Endothelial cell of umbilical vein (primary cell): ENCODE results near the gene RNF217. TPM values are rescaled to one million over a fixed set of nuclear protein-coding genes. Genes with fewer than 3 reads are reported as not detected.

Experiments
- BruUV-seq: library from RNA; stranded (reverse); fragments of 400-500 nt; replicated peaks from 2 replicates; lab custom pipeline; 2021; lab: Mats Ljungman, UMichigan
- CTCF ChIA-PET: fragments of 300-600, 350-600 bp; sonication (Branson Sonifier 250); formaldehyde crosslinking; loops from one replicate; lab custom pipeline; 2021; ENCODE audit warnings: antibody characterized with exemption, inconsistent platforms; lab: Charles Lee
- POLR2A ChIA-PET: fragments of 300-600, 350-600 bp; sonication (Branson Sonifier 250); formaldehyde crosslinking; loops from one replicate; lab custom pipeline; 2021; ENCODE audit warnings: antibody characterized with exemption, inconsistent platforms; lab: Charles Lee
- DNase-seq: peaks from one replicate; pipeline ENCODE4 v3.0.0-alpha.2; 2011; ENCODE audit warnings: low read depth, low spot score
- FAIRE-seq: peaks from 2 replicates; lab custom pipeline; 2011; peaks lifted over from hg19 to GRCh38; lab: Jason Lieb, UNC
- H2AFZ ChIP-seq: 2 replicates; pipeline ENCODE4 v1.6.0; 2012; ENCODE audit warnings: low read depth, low read length, control low read depth, inconsistent platforms
- H3K27ac ChIP-seq: 2 replicates; pipeline ENCODE4 v1.5.1; 2011; ENCODE audit warnings: low read depth, mild to moderate bottlenecking, control low read depth, low read length, moderate library complexity; ENCODE audit not compliant: insufficient read depth
- H3K27me3 ChIP-seq, 2 experiments: 2 replicates each; pipeline versions ENCODE4 v1.6.0 to v1.6.1; 2011; ENCODE audit warnings: low read length in 2 of 2, mixed read lengths in 1 of 2; ENCODE audit not compliant: control insufficient read depth in 2 of 2, insufficient read depth in 2 of 2
- H3K36me3 ChIP-seq, 2 experiments: 2 replicates in 1 of 2; 3 replicates in 1 of 2; pipeline ENCODE4 v1.5.1; 2011; ENCODE audit warnings: low read length in 2 of 2, mild to moderate bottlenecking in 1 of 2, moderate library complexity in 1 of 2; ENCODE audit not compliant: control insufficient read depth in 2 of 2, insufficient read depth in 2 of 2; ENCODE audit errors: extremely low read depth in 1 of 2
- H3K4me1 ChIP-seq: 3 replicates; pipeline ENCODE4 v1.5.1; 2011; ENCODE audit warnings: mild to moderate bottlenecking, low read length; ENCODE audit not compliant: control insufficient read depth, insufficient read depth; ENCODE audit errors: extremely low read depth
- H3K4me2 ChIP-seq: 2 replicates; pipeline ENCODE4 v1.6.1; 2011; ENCODE audit warnings: low read length, control low read depth, mixed read lengths; ENCODE audit not compliant: insufficient read depth
- H3K4me3 ChIP-seq, 3 experiments: fragments of 200-600 bp in 1 of 3; sonication (generic), shearing (Covaris generic) in 1 of 3; replicated peaks in 1 of 3; 2 replicates each; pipeline ENCODE4 v1.5.1; 2011 to 2016; ENCODE audit warnings: control low read depth in 3 of 3, low read length in 3 of 3, mild to moderate bottlenecking in 2 of 3, inconsistent platforms in 1 of 3, low read depth in 1 of 3, moderate library complexity in 1 of 3; ENCODE audit not compliant: insufficient read depth in 1 of 3
- H3K79me2 ChIP-seq: 2 replicates; pipeline ENCODE4 v1.6.0; 2012; ENCODE audit warnings: low read length, inconsistent platforms; ENCODE audit not compliant: control insufficient read depth, insufficient read depth
- H3K9ac ChIP-seq: replicated peaks from 2 replicates; pipeline ENCODE3; 2011; ENCODE audit warnings: low read length, control low read depth; ENCODE audit not compliant: insufficient read depth; ENCODE audit errors: extremely low read depth
- H3K9me1 ChIP-seq: replicated peaks from 3 replicates; pipeline ENCODE4 v1.6.0; 2011; ENCODE audit warnings: mild to moderate bottlenecking, low read length; ENCODE audit not compliant: control insufficient read depth, insufficient read depth; ENCODE audit errors: extremely low read depth
- H3K9me3 ChIP-seq: replicated peaks from 2 replicates; pipeline ENCODE4 v1.5.1; 2012; ENCODE audit warnings: low read length, inconsistent platforms; ENCODE audit not compliant: control insufficient read depth, insufficient read depth
- H4K20me1 ChIP-seq: replicated peaks from 2 replicates; pipeline ENCODE3; 2011; ENCODE audit warnings: mild to moderate bottlenecking, low read length; ENCODE audit not compliant: control insufficient read depth, insufficient read depth; ENCODE audit errors: extremely low read depth
- EZH2 ChIP-seq: IDR thresholded peaks from 2 replicates; pipeline ENCODE4 v1.6.1; 2012; ENCODE audit warnings: borderline replicate concordance, low read depth, mild to moderate bottlenecking, moderate library complexity, low read length, inconsistent platforms; ENCODE audit not compliant: severe bottlenecking
- FOS ChIP-seq: IDR thresholded peaks from 2 replicates; pipeline ENCODE4 v1.6.1; 2011; ENCODE audit warnings: mild to moderate bottlenecking, low read length, moderate library complexity, borderline replicate concordance; ENCODE audit not compliant: insufficient read depth
- GATA2 ChIP-seq: IDR thresholded peaks from 2 replicates; pipeline ENCODE4 v1.7.0; 2011; ENCODE audit warnings: low read depth, mild to moderate bottlenecking, moderate library complexity, mixed read lengths, low read length; ENCODE audit not compliant: insufficient read length, insufficient read depth
- JUN ChIP-seq: IDR thresholded peaks from 2 replicates; pipeline ENCODE4 v1.6.1; 2011; ENCODE audit warnings: borderline replicate concordance, low read depth; ENCODE audit not compliant: insufficient read length, insufficient read depth
- MAX ChIP-seq: IDR thresholded peaks from 2 replicates; pipeline ENCODE4 v1.6.1; 2011; ENCODE audit not compliant: insufficient read depth, insufficient read length
- MYC ChIP-seq: IDR thresholded peaks from one replicate; pipeline ENCODE4 v1.6.1; 2011; ENCODE audit warnings: mild to moderate bottlenecking, low read depth, low read length
- POLR2A ChIP-seq: IDR thresholded peaks from 2 replicates; pipeline ENCODE4 v1.6.1; 2012; ENCODE audit warnings: low read depth, mild to moderate bottlenecking, control low read depth, low read length
- POLR2AphosphoS5 ChIP-seq: IDR thresholded peaks from 2 replicates; pipeline ENCODE4 v1.6.1; 2012; ENCODE audit warnings: low read depth, mild to moderate bottlenecking, control low read depth, low read length, moderate library complexity; ENCODE audit not compliant: insufficient read depth
- dilution Hi-C: fragments of 300-500 bp; cut with MboI; formaldehyde crosslinking; loops from one replicate; pipeline ENCODE4 v1.15.0; 2019; ENCODE audit warnings: low sequenced_read_pairs; ENCODE audit not compliant: extremely low pct_ligation_motif_present
- intact Hi-C: fragments of 100-400 bp; cut with micrococcal nuclease; formaldehyde crosslinking; loops from one replicate; pipeline ENCODE4 v1.10.0; 2022
- polyA plus RNA-seq, 4 experiments: library from polyadenylated mRNA; depleted of rRNA in 3 of 4; stranded (reverse) in 3 of 4; unstranded in 1 of 4; fragments of >200 nt; gene quantifications; 2 replicates each; pipeline versions ENCODE4 v1.2.1 to v1.2.3, GENCODE V29; 2011 to 2012; ENCODE audit warnings: missing spikeins in 1 of 4
- total RNA-seq: library from RNA; stranded (reverse); gene quantifications from 2 replicates; pipeline ENCODE4 v1.2.3, GENCODE V29; 2021
- TF ChIP-seq, protein P1 (sequence below), 2 donors: IDR thresholded peaks; 1 replicate in 1 of 2; 2 replicates in 1 of 2; pipeline ENCODE4 v1.5.1; 2011; ENCODE audit warnings: low read length in 2 of 2, mild to moderate bottlenecking in 2 of 2, moderate library complexity in 2 of 2, control low read depth in 1 of 2, inconsistent platforms in 1 of 2, low read depth in 1 of 2; ENCODE audit not compliant: insufficient read depth in 1 of 2; ENCODE audit errors: extremely low read depth in 1 of 2

RNF217 gene
- total and polyA plus RNA-seq, 2 donors (not counting 3 experiments of a cell fraction or from before 2014, with no cell fraction given) = 8.8 to 32.5 TPM

GRCh38 chr6:125114248-125114858 lies 152.1 kb downstream of the RNF217 start:
- FAIRE-seq (peak; percentile 8), DNase-seq (peak; percentile 69)
- CTCF ChIA-PET = interaction anchor here (0.6 to 5.3 kb wide), 55 partner anchors 8 to 1312 kb away, joined by 3 to 259 read pairs (median 5); partner anchors contain the start of genes HDDC2, RNF217 and TPD52L1
- no peak for TF ChIP-seq MYC
- TF ChIP-seq GATA2 = no peak
- no peak for TF ChIP-seq JUN
- TF ChIP-seq, protein P1, sequence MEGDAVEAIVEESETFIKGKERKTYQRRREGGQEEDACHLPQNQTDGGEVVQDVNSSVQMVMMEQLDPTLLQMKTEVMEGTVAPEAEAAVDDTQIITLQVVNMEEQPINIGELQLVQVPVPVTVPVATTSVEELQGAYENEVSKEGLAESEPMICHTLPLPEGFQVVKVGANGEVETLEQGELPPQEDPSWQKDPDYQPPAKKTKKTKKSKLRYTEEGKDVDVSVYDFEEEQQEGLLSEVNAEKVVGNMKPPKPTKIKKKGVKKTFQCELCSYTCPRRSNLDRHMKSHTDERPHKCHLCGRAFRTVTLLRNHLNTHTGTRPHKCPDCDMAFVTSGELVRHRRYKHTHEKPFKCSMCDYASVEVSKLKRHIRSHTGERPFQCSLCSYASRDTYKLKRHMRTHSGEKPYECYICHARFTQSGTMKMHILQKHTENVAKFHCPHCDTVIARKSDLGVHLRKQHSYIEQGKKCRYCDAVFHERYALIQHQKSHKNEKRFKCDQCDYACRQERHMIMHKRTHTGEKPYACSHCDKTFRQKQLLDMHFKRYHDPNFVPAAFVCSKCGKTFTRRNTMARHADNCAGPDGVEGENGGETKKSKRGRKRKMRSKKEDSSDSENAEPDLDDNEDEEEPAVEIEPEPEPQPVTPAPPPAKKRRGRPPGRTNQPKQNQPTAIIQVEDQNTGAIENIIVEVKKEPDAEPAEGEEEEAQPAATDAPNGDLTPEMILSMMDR (IDR thresholded peaks at IDR 0.05; ENCODE audit: extremely low read depth in 1 of 2, insufficient read depth in 1 of 2, low read depth in 1 of 2, low read length in 2 of 2) = peak; percentile 49 to 50
- TF ChIP-seq EZH2 = no peak
- TF ChIP-seq FOS = no peak
- no peak for TF ChIP-seq MAX
- no peak for TF ChIP-seq POLR2AphosphoS5
- no peak for TF ChIP-seq POLR2A
- BruUV-seq = no TSS peak
- intact Hi-C loops = loop anchor here (1.0 to 5.0 kb wide), 3 partner anchors 151 to 244 kb away; partner anchors contain the start of gene HDDC2
- dilution Hi-C loops = loop anchor here (25.0 kb wide), 1 partner anchor 252 kb away; no protein-coding TSS in a partner anchor
- POLR2A ChIA-PET = no interaction called here
- Histone ChIP-seq H3K9me3 (peaks cover 3% of the 10 kb centered on the region), H4K20me1 (no peaks in the 10 kb centered on the region), H3K36me3 (no peaks in the 10 kb centered on the region), H3K4me1 (no peaks in the 10 kb centered on the region), H3K9me1 (no peaks in the 10 kb centered on the region), H3K79me2 (no peaks in the 10 kb centered on the region), H3K27ac (no peak overlapping the region), H2AFZ (no peak overlapping the region), H3K9ac (no peak overlapping the region), H3K4me3 (no peak overlapping the region), H3K4me2 (no peak overlapping the region), H3K27me3 (no peaks in the 10 kb centered on the region)
